ENCODE data around the gene C2CD5.

The C2CD5 gene

DNA sequence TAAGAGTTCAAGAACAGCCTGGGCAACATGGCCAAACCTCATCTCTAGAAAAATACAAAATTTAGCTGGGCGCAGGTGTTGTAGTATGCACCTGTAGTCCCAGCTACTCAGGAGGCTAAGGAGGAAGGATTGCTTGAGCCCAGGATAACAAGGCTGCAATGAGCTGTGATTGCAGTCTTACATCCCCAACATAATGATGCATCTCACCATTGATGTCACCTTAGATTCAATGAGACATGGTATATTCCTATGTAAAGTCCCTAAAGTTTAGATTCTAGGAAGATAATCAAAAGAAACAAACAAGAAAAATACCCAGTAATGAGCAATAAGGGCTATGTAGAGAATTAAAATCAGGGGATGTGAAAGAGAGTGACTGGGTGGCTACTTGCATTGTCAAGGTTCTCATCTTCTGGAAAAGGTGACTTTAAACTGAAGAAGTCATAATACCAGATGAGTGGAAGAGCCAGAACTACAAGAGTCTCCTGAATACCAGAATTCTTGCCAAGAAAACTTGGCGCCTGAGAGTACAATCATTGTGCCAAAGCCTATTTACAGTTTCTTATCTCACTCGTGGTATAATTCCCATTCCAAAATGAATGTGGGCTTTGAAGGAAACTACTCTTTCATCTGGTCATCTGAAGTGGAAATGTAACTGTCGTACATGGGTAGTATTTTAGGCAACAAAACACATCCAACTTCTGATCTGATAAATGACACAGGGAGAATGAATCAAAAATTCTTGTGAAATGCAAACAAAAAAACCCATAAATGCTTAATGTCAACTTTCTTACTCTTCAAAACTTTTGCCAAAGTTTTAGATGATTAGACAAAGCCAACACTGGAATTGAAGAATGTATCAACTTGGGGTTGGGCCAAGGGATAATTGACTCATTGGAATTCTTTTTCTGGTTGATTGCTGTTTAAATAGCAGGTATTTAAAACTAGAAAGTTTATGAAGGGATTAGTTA is 128.7 kb downstream of the C2CD5 start:
- DNase-seq (ENCODE audit: low read depth in 2 of 2): no peak

DNA sequence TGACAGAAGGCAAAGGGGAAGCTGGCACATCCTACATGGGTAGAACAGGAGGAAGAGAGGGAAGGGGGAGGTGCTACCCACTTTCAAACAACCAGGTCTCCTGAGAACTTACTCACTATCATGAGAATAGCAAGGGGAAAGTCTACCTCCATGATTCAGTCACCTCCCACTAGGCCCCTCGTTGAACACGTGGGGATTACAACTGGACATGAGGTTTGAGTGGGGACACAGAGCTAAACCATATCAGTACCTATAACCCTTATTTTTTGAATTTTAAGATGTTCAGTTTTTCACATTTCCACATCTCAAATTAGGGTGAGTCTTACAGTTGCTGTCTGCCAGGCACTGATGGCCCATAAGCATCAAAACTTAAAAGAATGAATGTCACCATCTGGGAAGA is 129.6 kb downstream of the C2CD5 start:
- DNase-seq (ENCODE audit: low read depth in 2 of 2): no peak

DNA sequence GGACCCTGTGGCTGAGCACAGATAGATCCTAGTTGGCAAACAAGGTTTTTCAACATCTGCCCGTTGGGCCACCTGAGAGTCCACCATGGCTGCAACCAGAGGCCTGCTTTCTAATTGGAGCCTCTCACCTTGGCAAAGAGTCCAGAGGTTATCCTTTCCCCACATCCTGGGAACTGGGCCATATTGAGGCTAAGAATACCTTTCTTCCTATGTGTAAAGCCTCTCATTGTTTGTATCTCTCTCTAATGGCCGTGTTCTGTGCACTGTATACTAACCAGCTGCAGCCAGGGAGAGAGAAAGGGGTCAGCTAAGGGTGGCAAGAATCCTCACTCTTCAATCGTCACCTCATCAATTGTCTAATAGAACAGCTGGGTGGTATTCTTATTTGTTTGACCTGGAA is 130.8 kb downstream of the C2CD5 start:
- DNase-seq (ENCODE audit: low read depth in 2 of 2): no peak

DNA sequence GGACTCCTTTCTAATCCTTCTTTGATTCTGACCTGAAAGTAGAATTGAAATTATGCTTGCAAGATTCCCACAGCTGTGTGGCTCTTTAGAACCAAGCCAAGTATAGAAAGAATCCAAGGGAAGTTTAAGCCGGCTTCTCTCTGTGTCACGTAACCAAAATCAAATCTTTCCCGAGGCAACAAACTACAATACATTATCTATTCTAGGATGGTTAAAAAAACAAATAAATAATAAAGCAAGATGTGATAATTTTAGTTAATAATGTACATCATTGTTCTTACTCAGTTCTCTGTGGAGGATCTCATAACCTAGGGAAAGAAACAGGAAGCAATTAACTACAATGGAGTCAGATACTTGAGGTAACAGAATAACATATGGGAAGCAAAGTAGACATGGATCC is 131.8 kb downstream of the C2CD5 start:
- DNase-seq (ENCODE audit: low read depth in 2 of 2): no peak

DNA sequence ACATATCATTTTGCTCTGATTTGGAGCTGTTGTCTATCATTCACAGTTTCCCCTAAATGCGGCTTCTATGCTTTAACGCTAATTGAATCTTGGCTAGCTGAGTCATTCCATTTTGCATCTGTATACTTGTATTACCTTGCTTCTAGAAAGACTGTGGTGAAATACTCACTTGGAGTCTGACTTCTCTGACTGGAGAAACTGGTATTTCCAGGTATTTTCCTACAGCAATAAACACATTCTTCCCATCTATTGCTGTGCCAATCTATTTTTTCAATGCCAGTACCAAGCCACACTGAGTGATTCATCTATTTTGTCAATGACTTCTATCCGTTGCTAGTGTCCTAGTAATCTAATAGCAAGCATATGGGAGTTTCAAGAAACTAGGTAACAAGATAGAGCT is 133.9 kb downstream of the C2CD5 start:
- DNase-seq (ENCODE audit: low read depth in 2 of 2): no peak

DNA sequence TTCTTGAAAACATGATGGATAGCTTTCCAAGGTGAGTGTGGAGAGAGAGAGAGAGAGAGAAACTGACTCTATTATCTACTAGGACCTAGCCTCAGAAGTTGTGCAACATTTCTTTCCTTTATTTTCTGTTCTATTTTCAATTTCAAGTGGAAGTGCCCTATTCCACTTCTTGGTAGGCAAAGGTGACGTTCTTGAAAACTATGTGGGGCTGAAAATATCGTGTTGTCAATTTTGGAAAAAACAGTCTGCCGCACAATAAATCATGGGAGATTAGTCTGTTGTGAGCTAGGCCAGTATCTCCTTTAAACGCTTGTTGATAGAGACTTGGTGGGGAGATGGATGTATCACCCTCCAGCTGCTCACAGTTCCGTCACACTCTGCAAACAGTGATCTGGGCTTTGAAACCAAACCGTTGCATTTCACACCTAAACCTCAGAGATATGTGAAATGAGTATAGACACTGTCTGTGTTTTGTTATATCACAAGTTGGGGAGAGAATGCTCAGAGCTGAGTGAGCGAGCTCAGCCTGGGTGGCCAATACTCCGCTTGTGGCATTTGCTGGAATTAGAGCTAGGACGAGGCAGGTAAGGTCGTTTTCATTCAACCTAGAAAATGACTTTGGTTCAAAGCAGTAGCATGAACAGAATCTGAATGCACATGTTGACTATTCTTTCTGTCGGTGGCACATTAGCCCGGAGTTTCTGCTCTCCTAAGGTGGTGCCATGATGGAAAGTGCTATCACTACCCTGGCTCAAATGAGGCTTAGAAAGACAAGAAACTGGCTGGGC is 134.8 kb downstream of the C2CD5 start:
- no peak for DNase-seq (ENCODE audit: low read depth in 2 of 2)

DNA sequence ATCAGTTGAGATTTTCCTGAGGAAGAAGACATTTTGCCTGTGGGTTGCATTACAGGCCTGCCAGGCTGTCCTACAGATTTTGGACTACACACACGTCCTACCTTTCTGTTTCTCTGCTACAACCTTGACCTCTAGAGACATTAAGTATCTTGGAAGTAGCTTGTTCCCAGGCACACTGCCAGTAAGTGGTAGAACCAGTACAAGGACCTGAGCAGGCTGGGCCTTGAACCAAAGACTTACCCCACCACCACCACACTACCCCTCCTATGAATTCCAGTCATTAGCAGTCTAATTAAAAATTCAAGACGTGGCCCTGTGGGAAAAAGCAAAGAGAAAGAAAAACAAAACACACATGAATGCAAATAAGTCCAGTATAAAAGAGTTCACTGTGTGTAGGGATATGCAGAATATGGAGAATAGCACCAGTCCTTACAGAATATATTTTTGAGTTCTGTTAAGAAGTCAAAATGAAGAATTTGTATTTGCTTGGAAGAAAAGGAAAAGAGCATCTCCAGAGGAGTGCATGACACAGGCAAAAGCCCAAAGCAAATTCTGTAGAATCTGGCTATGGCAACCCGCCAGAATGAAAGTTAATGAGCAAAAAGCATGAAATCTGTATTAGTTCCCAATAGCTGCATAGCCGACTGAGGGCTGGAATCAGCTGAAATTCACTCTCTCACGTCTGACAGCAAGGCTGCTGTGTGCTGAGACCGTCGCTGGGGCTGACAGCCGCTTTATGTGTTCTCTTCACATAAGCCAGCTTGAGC is 135.5 kb downstream of the C2CD5 start:
- DNase-seq (ENCODE audit: low read depth in 2 of 2): no peak

DNA sequence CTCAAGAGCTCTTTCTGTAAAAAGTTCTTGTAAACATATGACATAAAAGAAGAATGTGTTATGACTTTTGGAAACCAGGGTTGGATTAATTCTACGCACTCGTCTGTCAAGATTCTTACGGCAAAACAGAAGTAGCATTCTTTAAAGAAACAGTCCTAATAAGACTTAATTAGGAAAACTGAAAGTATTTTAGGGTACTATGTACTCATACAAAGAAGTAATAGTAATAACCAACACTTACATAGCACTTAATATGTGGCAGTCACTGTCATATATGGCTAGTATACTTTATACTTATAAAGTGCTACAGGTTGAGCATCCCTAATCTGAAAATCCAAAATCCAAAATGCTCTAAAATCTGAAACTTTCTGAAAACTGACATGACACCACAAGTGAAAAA is 136.9 kb downstream of the C2CD5 start:
- DNase-seq (ENCODE audit: low read depth in 2 of 2): no peak

DNA sequence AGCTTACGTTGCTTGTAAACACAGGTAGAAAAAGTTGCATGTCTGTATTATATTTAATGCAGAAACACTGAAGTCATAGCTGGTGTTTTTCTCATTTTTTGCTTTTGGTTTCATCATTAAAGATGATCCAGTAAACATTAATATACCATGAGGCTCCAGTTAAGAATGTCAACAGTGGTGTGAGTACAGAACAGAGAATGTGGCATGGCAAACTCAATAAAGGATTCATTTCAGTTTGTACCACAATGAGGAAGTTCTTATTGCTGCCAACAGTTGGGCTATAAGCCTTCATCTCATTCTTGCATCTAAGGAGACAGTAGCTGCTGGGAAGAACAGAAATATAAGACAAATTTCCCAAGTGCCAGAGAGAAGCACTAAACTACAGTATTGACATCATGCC is 137.7 kb downstream of the C2CD5 start:
- no peak for DNase-seq (ENCODE audit: low read depth in 2 of 2)

DNA sequence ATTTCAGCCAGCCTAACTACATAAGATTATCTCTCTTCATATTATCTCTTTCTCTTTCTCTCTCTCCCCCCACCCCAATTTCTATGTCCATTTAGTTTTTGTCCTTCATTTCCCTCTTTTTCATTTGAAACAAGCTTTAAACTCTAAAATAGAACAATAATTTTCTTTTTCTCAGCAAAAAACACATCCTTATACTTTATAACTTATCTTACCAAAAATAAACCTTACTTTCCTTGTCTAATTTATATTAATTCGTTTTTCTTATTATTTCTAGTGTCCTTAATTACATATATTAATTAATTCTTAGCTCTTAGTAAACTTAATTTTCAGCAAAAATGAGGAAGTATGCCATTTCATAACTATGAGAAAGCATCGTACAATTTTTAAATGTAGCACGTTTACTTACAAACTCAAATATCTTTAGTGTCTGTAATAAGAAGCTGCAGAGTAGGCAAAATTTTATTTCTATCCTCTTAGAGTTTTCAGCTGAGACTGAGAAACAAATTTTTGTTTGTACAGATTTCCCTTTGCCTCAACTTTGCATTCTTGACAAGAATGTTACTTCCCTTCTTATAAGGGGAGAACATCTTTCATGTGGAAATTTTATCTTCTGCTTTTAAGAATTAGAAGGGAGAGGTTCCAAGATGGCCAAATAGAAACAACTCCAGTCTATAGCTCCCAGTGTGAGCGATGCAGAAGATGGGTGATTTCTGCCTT is 144.7 kb downstream of the C2CD5 start:
- DNase-seq (ENCODE audit: low read depth in 2 of 2): no peak
